Astrocyte of the spinal cord (primary cell): ENCODE data around the gene MACROH2A1.

Experiments used
- DNase-seq: peaks from one replicate; pipeline ENCODE4 v3.0.0; 2011; ENCODE audit warnings: low read depth, low spot score
- H3K4me3 ChIP-seq: 2 replicates; pipeline ENCODE4 v1.5.1; 2011; ENCODE audit warnings: low read depth, mild to moderate bottlenecking, low read length, moderate library complexity
- CTCF ChIP-seq: IDR thresholded peaks from 2 replicates; pipeline ENCODE4 v1.5.1; 2012; ENCODE audit warnings: low read depth, mild to moderate bottlenecking, low read length, inconsistent platforms
- in situ Hi-C: cut with HindIII; loops from 2 replicates; pipeline ENCODE4 v1.10.0; 2017; ENCODE audit warnings: low sequenced_read_pairs

Gene MACROH2A1

DNA sequence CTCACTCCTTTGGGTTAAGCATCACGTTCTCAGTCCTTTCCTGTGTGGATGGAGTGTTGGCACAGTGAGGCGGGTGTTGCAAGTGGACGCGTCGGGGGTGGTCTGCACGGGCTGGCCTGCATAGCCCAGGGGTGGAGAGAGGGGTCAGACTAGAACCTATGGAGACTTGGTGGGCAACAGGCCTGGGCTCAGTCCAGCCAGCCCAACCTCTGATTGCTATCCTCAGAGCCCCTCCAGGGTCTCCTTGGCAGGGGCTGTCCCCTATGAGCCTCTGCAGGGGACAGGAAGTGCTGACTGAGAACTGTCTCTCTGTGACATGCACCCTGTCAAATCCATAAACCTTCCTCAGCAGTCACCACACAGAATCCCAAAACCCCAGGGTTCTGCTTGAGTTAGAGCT lies 45.9 kb upstream of the MACROH2A1 start:
- in situ Hi-C loops, result no loop called here
- no peak for DNase-seq
- H3K4me3 ChIP-seq, result no peak overlapping the region
- no peak for TF ChIP-seq CTCF

DNA sequence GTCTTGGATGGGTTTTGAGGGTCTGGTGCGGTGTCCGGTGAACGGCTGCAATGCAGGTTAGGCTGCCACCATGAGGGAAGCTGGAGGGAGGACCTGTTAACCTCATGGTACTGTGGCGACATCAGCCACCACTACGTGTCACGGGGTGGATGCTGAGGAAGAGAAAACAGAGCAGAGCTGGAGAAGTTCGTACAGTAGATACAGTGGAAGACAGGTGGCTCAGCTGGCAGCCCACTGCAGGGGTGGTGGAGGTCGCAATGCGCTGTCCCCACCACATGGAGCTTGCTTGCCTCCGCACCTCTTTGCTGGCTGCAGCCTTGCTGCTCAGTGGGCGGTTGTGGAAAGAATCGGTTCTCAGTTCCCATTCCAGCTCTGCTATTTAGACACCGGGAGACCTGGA lies 45.3 kb upstream of the MACROH2A1 start:
- H3K4me3 ChIP-seq, result no peak overlapping the region
- in situ Hi-C loops, result no loop called here
- no peak for TF ChIP-seq CTCF
- no peak for DNase-seq

DNA sequence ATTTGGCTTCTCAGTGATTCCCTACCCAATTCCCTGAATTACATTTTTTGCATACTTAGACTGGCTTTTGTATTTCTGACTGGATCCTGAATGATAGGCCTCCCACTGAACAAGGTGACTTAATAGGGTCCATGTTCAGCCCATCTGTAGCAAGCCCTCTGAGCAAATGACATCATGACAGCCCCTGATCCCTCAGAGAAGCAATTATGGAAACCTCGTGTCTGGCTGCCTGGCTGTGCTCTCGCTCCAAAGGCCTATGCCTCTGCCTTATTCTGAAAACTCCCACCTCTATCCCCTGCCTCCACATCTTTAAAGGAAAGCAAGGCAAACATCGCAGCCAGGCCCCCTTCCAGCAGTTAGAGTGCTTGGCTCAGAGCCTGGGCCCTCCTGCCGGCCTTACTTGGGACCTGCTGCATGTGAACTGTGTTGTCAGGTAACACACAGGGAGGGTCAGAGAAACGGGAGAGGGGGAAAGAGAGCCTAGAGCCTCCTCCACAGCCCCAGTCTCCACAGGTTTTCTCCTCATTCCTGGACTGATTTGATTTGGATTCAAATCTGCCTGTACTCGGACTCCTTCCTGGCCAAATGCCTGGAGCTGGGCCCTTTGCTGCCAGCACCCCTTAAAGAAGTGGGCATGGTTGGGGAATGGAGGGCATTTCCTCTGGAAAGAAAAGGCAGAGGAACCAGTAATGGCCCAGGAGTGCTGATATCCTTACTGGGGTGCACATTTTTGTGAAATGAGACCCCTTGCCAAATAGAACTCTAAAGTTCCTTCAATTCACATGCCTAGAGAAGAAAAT lies 44.3 kb upstream of the MACROH2A1 start:
- no peak for TF ChIP-seq CTCF
- no peak overlapping the region for H3K4me3 ChIP-seq
- in situ Hi-C loops, result no loop called here
- no peak for DNase-seq

DNA sequence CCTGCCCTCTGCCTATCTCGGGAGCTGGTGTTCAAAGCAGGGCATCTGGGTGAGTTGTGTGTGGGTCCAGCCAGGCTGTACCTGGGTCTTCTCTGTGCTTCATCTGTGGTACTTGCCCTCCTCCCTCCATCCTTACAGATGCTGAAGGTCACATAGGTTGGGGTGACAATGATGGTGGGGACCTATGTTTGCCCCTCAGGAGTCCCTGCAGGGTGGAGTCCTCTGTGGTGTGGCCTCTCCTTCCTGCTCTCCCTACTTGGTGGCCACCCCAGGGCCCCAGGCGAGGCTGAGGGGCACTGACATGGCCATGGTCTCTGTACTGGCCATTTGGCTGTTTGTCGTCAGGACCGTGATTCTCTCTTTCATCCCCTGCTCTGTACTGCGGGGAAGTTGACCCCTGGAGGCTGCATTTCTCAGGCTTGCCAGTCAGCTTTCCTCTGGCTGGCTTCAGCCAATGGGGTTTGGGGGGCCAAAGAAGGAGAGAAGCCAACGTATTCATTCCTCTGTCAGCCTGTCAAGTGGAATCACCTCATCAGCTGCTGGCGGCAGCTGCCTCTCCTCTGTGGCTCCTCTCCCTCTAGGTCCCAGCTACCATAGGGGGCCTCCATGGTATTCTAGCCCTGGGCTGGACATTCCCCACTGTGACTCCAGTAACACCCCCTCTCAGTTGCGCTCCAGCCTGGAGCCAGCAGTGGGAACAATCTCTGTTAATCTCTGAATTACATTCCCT lies 43.6 kb upstream of the MACROH2A1 start:
- TF ChIP-seq CTCF, result no peak
- in situ Hi-C loops, result no loop called here
- H3K4me3 ChIP-seq, result no peak overlapping the region
- DNase-seq, result no peak

- no peak for TF ChIP-seq CTCF
- DNase-seq, result no peak
- in situ Hi-C loops, result no loop called here
- no peak overlapping the region for H3K4me3 ChIP-seq
These were observed 42.9 kb upstream of the MACROH2A1 start for GRCh38 chr5:135441919-135442318.

DNA sequence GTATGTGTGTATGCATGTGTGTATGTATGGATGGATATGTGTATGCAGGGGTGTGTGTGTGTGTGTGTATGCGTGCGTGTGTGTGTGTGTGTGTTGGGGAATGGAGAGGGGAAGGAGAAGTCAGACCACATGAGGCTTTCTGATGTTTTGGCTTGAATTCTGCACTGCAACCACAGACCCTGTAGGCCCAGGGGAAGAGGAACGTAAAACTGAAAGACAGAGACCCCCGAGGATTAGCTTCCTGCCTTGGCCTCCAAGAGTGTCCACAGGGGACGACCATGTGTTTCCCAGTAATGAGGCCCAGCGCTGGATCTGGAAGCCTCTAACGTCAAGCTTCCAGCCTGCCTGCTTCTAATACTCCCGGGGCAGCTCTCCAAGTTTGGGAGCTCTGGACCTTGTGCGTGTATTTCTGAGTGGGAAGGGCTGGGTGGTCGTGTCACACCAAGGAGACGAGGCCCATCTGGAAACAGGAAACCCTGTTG lies 42.4 kb upstream of the MACROH2A1 start:
- in situ Hi-C loops, result no loop called here
- H3K4me3 ChIP-seq, result no peak overlapping the region
- no peak for TF ChIP-seq CTCF
- no peak for DNase-seq
